HG02870 (cell line): Measurements from ENCODE around the gene SIGLEC1.

ENCODE experiments used
- ATAC-seq: cut with Tn5 transposase; IDR thresholded peaks from one replicate; pipeline ENCODE4 v1.9.1; 2021; ENCODE audit warnings: mild to moderate bottlenecking, moderate library complexity; ENCODE audit not compliant: unreplicated experiment

The SIGLEC1 gene

GRCh38 chr20:3681352-3681930 lies 31.0 kb downstream of the SIGLEC1 start:
- no peak for ATAC-seq

- no peak for ATAC-seq
Observed at GRCh38 chr20:3680701-3681351, 31.6 kb downstream of the SIGLEC1 start.

- no peak for ATAC-seq
Observed at GRCh38 chr20:3679749-3680700, 32.4 kb downstream of the SIGLEC1 start.

GRCh38 chr20:3678856-3679720 lies 33.3 kb downstream of the SIGLEC1 start:
- ATAC-seq, result no peak

- ATAC-seq, result no peak
Observed at GRCh38 chr20:3678198-3678597, 34.2 kb downstream of the SIGLEC1 start.

- ATAC-seq, result no peak
Observed at GRCh38 chr20:3677733-3678132, 34.7 kb downstream of the SIGLEC1 start.

- no peak for ATAC-seq
Observed at GRCh38 chr20:3674995-3675900, 37.2 kb downstream of the SIGLEC1 start.

GRCh38 chr20:3674447-3674846 lies 38.0 kb downstream of the SIGLEC1 start:
- ATAC-seq, result no peak

- no peak for ATAC-seq
Observed at GRCh38 chr20:3673221-3674070, 39.0 kb downstream of the SIGLEC1 start.

- no peak for ATAC-seq
Observed at GRCh38 chr20:3672547-3673171, 39.7 kb downstream of the SIGLEC1 start.

- ATAC-seq, result no peak
Observed at GRCh38 chr20:3671986-3672546, 40.3 kb downstream of the SIGLEC1 start.

GRCh38 chr20:3670945-3671344 lies 41.5 kb downstream of the SIGLEC1 start:
- no peak for ATAC-seq

- no peak for ATAC-seq
Observed at GRCh38 chr20:3670511-3670910, 41.9 kb downstream of the SIGLEC1 start.

- no peak for ATAC-seq
Observed at GRCh38 chr20:3669710-3670367, 42.6 kb downstream of the SIGLEC1 start.

- ATAC-seq, result no peak
Observed at GRCh38 chr20:3667434-3668037, 44.9 kb downstream of the SIGLEC1 start.

GRCh38 chr20:3663858-3664257 lies 48.5 kb downstream of the SIGLEC1 start:
- no peak for ATAC-seq

GRCh38 chr20:3663031-3663701 lies 49.2 kb downstream of the SIGLEC1 start, which contains the start of gene GFRA4:
GFRA4 (minus strand) TSS chr20:3663399; CDS start chr20:3663399, 0 bp downstream.
- ATAC-seq, result no peak
